Parietal lobe (tissue), 2 donors: Measurements from ENCODE around the gene RDM1. TPM values are rescaled to one million over a fixed set of nuclear protein-coding genes. Genes with fewer than 3 reads are reported as not detected.
A peak's percentile ranks its signal among the peaks of the same experiment; 100 is the strongest.

Experiments
- small RNA-seq: library from RNA; depleted of rRNA; stranded (forward); fragments of <200 nt; gene quantifications from one replicate; pipeline ENCODE3, GENCODE V24; 2014; ENCODE audit warnings: low replicate concordance
- total RNA-seq: library from RNA; depleted of rRNA; stranded (reverse); fragments of >200 nt; gene quantifications from one replicate; pipeline ENCODE4 v1.2.3, GENCODE V29; 2014

RDM1 gene
- total RNA-seq: 0.94 TPM

GRCh38 chr17:35930211-35931065, at the start of gene RDM1:
Gene RDM1, minus strand, starts transcription at chr17:35930773. Its CDS starts 46 bp downstream, at chr17:35930727.

GRCh38 chr17:35943537-35943936, 13.0 kb upstream of the RDM1 start, which contains the start of gene LYZL6:
Gene LYZL6, minus strand, starts transcription at chr17:35943713. Its CDS starts 4,357 bp downstream, at chr17:35939356.

GRCh38 chr17:35879773-35880654, 50.6 kb downstream of the RDM1 start, which contains the start of gene CCL5:
Gene CCL5, minus strand, starts transcription at chr17:35880360.

GRCh38 chr17:35868737-35869136, 61.8 kb downstream of the RDM1 start, which contains the start of gene HEATR9:
Gene HEATR9, minus strand, starts transcription at chr17:35868891. Its CDS starts 149 bp downstream, at chr17:35868742.

Small RNA genes lying within 50 kb of the gene (small RNA-seq; reads per million reads assigned to genes)
- gene RF00100: 445 reads per million, percentile 97 among the genes with 10 or more reads in this experiment

Other genes with a start within 250 kb of the RDM1 start
- 6.6 TPM for gene RASL10B, start 199.1 kb downstream of the RDM1 start, total RNA-seq
- 0.31 TPM for gene GAS2L2, start 177.5 kb downstream of the RDM1 start, total RNA-seq
- not detected for gene C17orf50, start 169.9 kb downstream of the RDM1 start, total RNA-seq
- 9.7 TPM for gene MMP28, start 135.1 kb downstream of the RDM1 start, total RNA-seq
- 143 TPM for gene TAF15, start 121.3 kb downstream of the RDM1 start, total RNA-seq
- gene HEATR9, start 61.9 kb downstream of the RDM1 start, total RNA-seq: not detected
- gene CCL5, start 50.4 kb downstream of the RDM1 start, total RNA-seq: not detected
- not detected for gene LYZL6, start 12.9 kb upstream of the RDM1 start, total RNA-seq
- gene CCL16, start 50.7 kb upstream of the RDM1 start, total RNA-seq: not detected
- not detected for gene CCL14, start 56.0 kb upstream of the RDM1 start, total RNA-seq
- gene CCL15, start 70.8 kb upstream of the RDM1 start, total RNA-seq: not detected
- gene CCL23, start 87.2 kb upstream of the RDM1 start, total RNA-seq: not detected
- not detected for gene CCL18, start 133.5 kb upstream of the RDM1 start, total RNA-seq
- 2.8 TPM for gene CCL3, start 159.4 kb upstream of the RDM1 start, total RNA-seq
- 2.8 TPM for gene CCL4, start 173.1 kb upstream of the RDM1 start, total RNA-seq
- 13.5 TPM for gene TBC1D3B, start 245.9 kb upstream of the RDM1 start, total RNA-seq